Cardiac atrium fibroblast (primary cell): ENCODE data around the gene RFTN1. TPM values are rescaled to one million over a fixed set of nuclear protein-coding genes. Genes with fewer than 3 reads are reported as not detected.

ENCODE experiments used
- total RNA-seq: library from RNA; depleted of rRNA; stranded (reverse); fragments of >200 nt; gene quantifications from 2 replicates; pipeline ENCODE4 v1.2.3, GENCODE V29; 2015

Gene RFTN1, protein sequence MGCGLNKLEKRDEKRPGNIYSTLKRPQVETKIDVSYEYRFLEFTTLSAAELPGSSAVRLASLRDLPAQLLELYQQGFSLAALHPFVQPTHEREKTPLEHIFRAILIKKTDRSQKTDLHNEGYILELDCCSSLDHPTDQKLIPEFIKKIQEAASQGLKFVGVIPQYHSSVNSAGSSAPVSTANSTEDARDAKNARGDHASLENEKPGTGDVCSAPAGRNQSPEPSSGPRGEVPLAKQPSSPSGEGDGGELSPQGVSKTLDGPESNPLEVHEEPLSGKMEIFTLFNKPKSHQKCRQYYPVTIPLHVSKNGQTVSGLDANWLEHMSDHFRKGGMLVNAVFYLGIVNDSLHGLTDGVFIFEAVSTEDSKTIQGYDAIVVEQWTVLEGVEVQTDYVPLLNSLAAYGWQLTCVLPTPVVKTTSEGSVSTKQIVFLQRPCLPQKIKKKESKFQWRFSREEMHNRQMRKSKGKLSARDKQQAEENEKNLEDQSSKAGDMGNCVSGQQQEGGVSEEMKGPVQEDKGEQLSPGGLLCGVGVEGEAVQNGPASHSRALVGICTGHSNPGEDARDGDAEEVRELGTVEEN
- total RNA-seq = 41.2 and 67.6 TPM in 2 replicates

GRCh38 chr3:16513141-16514020, at the start of gene RFTN1:
Gene RFTN1, minus strand, starts transcription at chr3:16513699. Its CDS starts 19,830 bp downstream, at chr3:16493869.

Other genes starting within 250 kb of the RFTN1 start
- 17.5 and 19.5 TPM in 2 replicates for gene DPH3, start 248.8 kb downstream of the RFTN1 start, total RNA-seq
- gene OXNAD1, start 248.5 kb downstream of the RFTN1 start, total RNA-seq = 6.5 and 13.8 TPM in 2 replicates
- not detected in 2 replicates for gene DAZL, start 91.7 kb upstream of the RFTN1 start, total RNA-seq